CD4-positive, CD25-positive, alpha-beta regulatory T cell (primary cell): ENCODE results near the gene ASAP2. TPM values are rescaled to one million over a fixed set of nuclear protein-coding genes. Genes with fewer than 3 reads are reported as not detected.

Experiments used
- ATAC-seq, 2 donors: fragments of 150-1000 bp; cut with Tn5 transposase; one replicate each; pipeline ENCODE4 v1.10.0; 2021; ENCODE audit warnings: low read depth in 2 of 2, moderate number of reproducible peaks in 2 of 2, moderate library complexity in 1 of 2
- DNase-seq, 3 donors: peaks; one replicate each; pipeline versions ENCODE4 v3.0.0 to v3.0.0-alpha.2; 2012 to 2022; ENCODE audit warnings: mixed read lengths in 1 of 3
- H3K27ac ChIP-seq: one replicate; pipeline ENCODE4 v1.7.0; 2013; ENCODE audit warnings: mild to moderate bottlenecking, low read length; ENCODE audit not compliant: insufficient read depth, poor library complexity, severe bottlenecking
- H3K27me3 ChIP-seq: one replicate; pipeline ENCODE4 v1.7.0; 2013; ENCODE audit warnings: low read length; ENCODE audit not compliant: control insufficient read depth, insufficient read depth
- H3K36me3 ChIP-seq: one replicate; pipeline ENCODE4 v1.7.0; 2013; ENCODE audit warnings: mild to moderate bottlenecking, low read length, moderate library complexity; ENCODE audit not compliant: control insufficient read depth, insufficient read depth
- H3K4me1 ChIP-seq: 2 replicates; pipeline ENCODE4 v1.7.0; 2013; ENCODE audit warnings: mild to moderate bottlenecking, low read length; ENCODE audit not compliant: insufficient read depth, control insufficient read depth, poor library complexity, severe bottlenecking
- H3K4me3 ChIP-seq: one replicate; pipeline ENCODE4 v1.7.0; 2013; ENCODE audit warnings: low read depth, mild to moderate bottlenecking, low read length, moderate library complexity
- H3K9me3 ChIP-seq, 2 experiments: 1 replicate in 1 of 2; 2 replicates in 1 of 2; pipeline ENCODE4 v1.7.0; 2013; ENCODE audit warnings: low read length in 2 of 2, mild to moderate bottlenecking in 1 of 2, moderate library complexity in 1 of 2; ENCODE audit not compliant: control insufficient read depth in 2 of 2
- H3K27ac Mint-ChIP-seq, 3 donors: one replicate each; pipeline ENCODE4 v1.8.0; 2020 to 2022; ENCODE audit warnings: mild to moderate bottlenecking in 3 of 3, mixed read lengths in 3 of 3, moderate library complexity in 2 of 3
- H3K27me3 Mint-ChIP-seq: one replicate; pipeline ENCODE4 v1.8.0; 2022; ENCODE audit warnings: mild to moderate bottlenecking, mixed read lengths
- H3K36me3 Mint-ChIP-seq: one replicate; pipeline ENCODE4 v1.8.0; 2020; ENCODE audit warnings: mixed read lengths
- H3K4me1 Mint-ChIP-seq, 4 donors: one replicate each; pipeline ENCODE4 v1.8.0; 2020 to 2022; ENCODE audit warnings: mixed read lengths in 4 of 4, mild to moderate bottlenecking in 1 of 4
- H3K4me3 Mint-ChIP-seq, 4 donors: one replicate each; pipeline ENCODE4 v1.8.0; 2020 to 2022; ENCODE audit warnings: mild to moderate bottlenecking in 4 of 4, mixed read lengths in 4 of 4, moderate library complexity in 3 of 4
- H3K9me3 Mint-ChIP-seq, 7 donors: one replicate each; pipeline ENCODE4 v1.8.0; 2020 to 2022; ENCODE audit warnings: mixed read lengths in 7 of 7, mild to moderate bottlenecking in 3 of 7, moderate library complexity in 2 of 7
- polyA plus RNA-seq, 4 donors: library from polyadenylated mRNA; unstranded; fragments of 300-500 nt; fragmentation: Illumina TruSeq; gene quantifications; one replicate each; pipeline ENCODE4 v1.2.3, GENCODE V29; 2021
- total RNA-seq: library from RNA; stranded (reverse); gene quantifications from one replicate; pipeline ENCODE4 v1.2.3, GENCODE V29; 2022

Gene ASAP2
- total and polyA plus RNA-seq, 5 donors from 2014 or later, result 1.5 TPM; not detected in 4

DNA sequence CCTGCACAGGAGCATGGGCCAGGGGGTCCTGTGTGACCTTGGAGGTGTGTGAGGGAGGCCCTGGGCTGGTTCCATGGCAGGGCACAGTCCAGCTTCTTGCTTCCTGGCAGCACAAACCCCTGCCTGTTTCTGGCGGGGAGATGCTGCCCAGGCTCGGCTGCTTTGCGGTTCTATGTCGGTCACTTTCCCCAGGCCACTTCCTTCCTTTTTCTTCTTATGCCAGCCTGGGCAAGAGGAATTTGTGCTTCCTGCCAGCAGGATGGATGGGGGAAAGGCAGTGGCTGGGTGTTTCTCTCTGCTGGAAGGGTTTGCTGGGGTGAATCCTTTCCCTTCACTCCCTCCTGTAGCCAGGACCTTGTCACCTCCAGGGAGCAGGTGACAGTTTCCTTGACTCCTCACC is 24.3 kb downstream of the ASAP2 start:
- Histone ChIP-seq H3K36me3 (no peaks in the 10 kb centered on the region), H3K9me3 (no peaks in the 10 kb centered on the region), H3K27me3 (peaks cover 9% of the 10 kb centered on the region), H3K4me1 (no peaks in the 10 kb centered on the region), H3K27ac (no peak overlapping the region), H3K4me3 (no peak overlapping the region)
- no peak overlapping the region for H3K27ac Mint-ChIP-seq
- H3K9me3 Mint-ChIP-seq, result peaks cover 0 to 3% (median 0%) of the 10 kb centered on the region in 7 donors
- no peaks in the 10 kb centered on the region for H3K4me1 Mint-ChIP-seq
- peaks cover 9% of the 10 kb centered on the region for H3K27me3 Mint-ChIP-seq
- DNase-seq (no peak), ATAC-seq (no peak)
- no peak overlapping the region for H3K4me3 Mint-ChIP-seq
- H3K36me3 Mint-ChIP-seq, result no peaks in the 10 kb centered on the region

GRCh38 chr2:9231291-9232165 is 24.9 kb downstream of the ASAP2 start:
- Mint-ChIP-seq H3K27ac (no peak overlapping the region), H3K9me3 (peaks cover 0 to 3% (median 0%) of the 10 kb centered on the region in 7 donors), H3K4me1 (no peaks in the 10 kb centered on the region), H3K4me3 (no peak overlapping the region), H3K36me3 (no peaks in the 10 kb centered on the region), H3K27me3 (peaks cover 9% of the 10 kb centered on the region)
- DNase-seq (no peak), ATAC-seq (no peak)
- Histone ChIP-seq H3K4me1 (no peaks in the 10 kb centered on the region), H3K9me3 (no peaks in the 10 kb centered on the region), H3K36me3 (no peaks in the 10 kb centered on the region), H3K27ac (no peak overlapping the region), H3K4me3 (no peak overlapping the region), H3K27me3 (peaks cover 9% of the 10 kb centered on the region)

- no peaks in the 10 kb centered on the region for H3K9me3 ChIP-seq
- H3K36me3 ChIP-seq, result no peaks in the 10 kb centered on the region
- H3K4me1 ChIP-seq, result no peaks in the 10 kb centered on the region
- Mint-ChIP-seq H3K4me3 (no peak overlapping the region), H3K27ac (no peak overlapping the region), H3K36me3 (no peaks in the 10 kb centered on the region), H3K27me3 (peaks cover 9% of the 10 kb centered on the region), H3K9me3 (peaks cover 0 to 3% (median 0%) of the 10 kb centered on the region in 7 donors), H3K4me1 (no peaks in the 10 kb centered on the region)
- H3K4me3 ChIP-seq, result no peak overlapping the region
- H3K27me3 ChIP-seq, result peaks cover 9% of the 10 kb centered on the region
- DNase-seq (no peak), ATAC-seq (no peak)
- no peak overlapping the region for H3K27ac ChIP-seq
Measured at GRCh38 chr2:9232166-9232479, 25.5 kb downstream of the ASAP2 start.

DNA sequence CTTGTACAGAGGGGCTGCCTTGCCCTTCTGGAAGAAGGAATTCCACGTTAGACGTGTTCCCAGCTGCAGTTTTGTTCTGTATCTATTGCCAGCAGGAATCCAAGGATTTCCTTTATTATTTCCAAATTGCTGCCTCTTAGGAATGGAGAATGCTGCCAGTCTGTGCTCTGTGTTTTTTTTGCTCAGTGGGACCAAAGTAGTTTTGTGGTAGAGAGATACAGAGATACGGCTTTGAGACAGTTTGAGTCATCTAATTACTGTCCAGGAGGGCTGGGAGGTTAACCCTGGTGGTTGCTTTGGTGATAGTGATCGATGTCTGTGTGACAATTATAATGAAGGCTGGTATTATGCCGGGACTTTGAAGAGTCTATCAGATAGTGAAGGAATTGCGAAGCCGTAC is 26.3 kb downstream of the ASAP2 start:
- H3K4me1 ChIP-seq, result no peaks in the 10 kb centered on the region
- H3K4me3 Mint-ChIP-seq, result no peak overlapping the region
- no peaks in the 10 kb centered on the region for H3K36me3 Mint-ChIP-seq
- H3K9me3 ChIP-seq, result no peaks in the 10 kb centered on the region
- no peak for DNase-seq
- H3K4me1 Mint-ChIP-seq, result no peaks in the 10 kb centered on the region
- no peaks in the 10 kb centered on the region for H3K36me3 ChIP-seq
- H3K9me3 Mint-ChIP-seq, result peaks cover 0 to 3% (median 0%) of the 10 kb centered on the region in 7 donors
- no peak overlapping the region for H3K27ac Mint-ChIP-seq
- no peak overlapping the region for H3K27ac ChIP-seq
- peaks cover 9% of the 10 kb centered on the region for H3K27me3 Mint-ChIP-seq
- H3K4me3 ChIP-seq, result no peak overlapping the region
- peaks cover 9% of the 10 kb centered on the region for H3K27me3 ChIP-seq
- no peak for ATAC-seq

GRCh38 chr2:9234680-9235146 is 28.1 kb downstream of the ASAP2 start:
- DNase-seq (no peak), ATAC-seq (no peak)
- H3K4me1 Mint-ChIP-seq, result no peaks in the 10 kb centered on the region
- peaks cover 4% of the 10 kb centered on the region for H3K27me3 Mint-ChIP-seq
- Histone ChIP-seq H3K36me3 (no peaks in the 10 kb centered on the region), H3K9me3 (no peaks in the 10 kb centered on the region), H3K27ac (no peak overlapping the region), H3K4me1 (no peaks in the 10 kb centered on the region), H3K4me3 (no peak overlapping the region), H3K27me3 (peaks cover 6% of the 10 kb centered on the region)
- no peaks in the 10 kb centered on the region for H3K36me3 Mint-ChIP-seq
- H3K4me3 Mint-ChIP-seq, result no peak overlapping the region
- peaks cover 0 to 3% (median 0%) of the 10 kb centered on the region in 7 donors for H3K9me3 Mint-ChIP-seq
- H3K27ac Mint-ChIP-seq, result peak overlapping the region in 1 of 3 donors; percentile 45

GRCh38 chr2:9235147-9236044 is 28.8 kb downstream of the ASAP2 start:
- Histone ChIP-seq H3K4me3 (no peak overlapping the region), H3K27ac (no peak overlapping the region), H3K27me3 (peaks cover 3% of the 10 kb centered on the region), H3K36me3 (no peaks in the 10 kb centered on the region), H3K4me1 (no peaks in the 10 kb centered on the region), H3K9me3 (no peaks in the 10 kb centered on the region)
- H3K27ac Mint-ChIP-seq, result no peak overlapping the region
- no peak overlapping the region for H3K4me3 Mint-ChIP-seq
- peaks cover 0 to 3% (median 0%) of the 10 kb centered on the region in 7 donors for H3K9me3 Mint-ChIP-seq
- H3K4me1 Mint-ChIP-seq, result no peaks in the 10 kb centered on the region
- DNase-seq (no peak), ATAC-seq (no peak)
- peaks cover 4% of the 10 kb centered on the region for H3K27me3 Mint-ChIP-seq
- no peaks in the 10 kb centered on the region for H3K36me3 Mint-ChIP-seq

DNA sequence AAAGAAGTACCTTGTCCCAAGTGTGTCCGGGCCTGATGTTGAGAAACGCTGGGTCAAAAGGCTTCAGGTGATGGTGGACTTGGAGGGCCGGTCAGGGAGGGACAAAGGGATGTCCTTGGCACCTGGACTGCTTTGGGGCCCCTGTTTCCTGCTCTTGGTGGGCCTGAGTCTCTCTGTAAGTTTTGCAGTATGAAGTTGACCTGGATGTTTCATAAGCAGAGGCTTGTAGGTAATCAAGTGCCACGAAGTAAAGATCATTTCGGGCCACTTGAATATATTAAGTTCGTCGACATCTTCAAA is 29.4 kb downstream of the ASAP2 start:
- Histone ChIP-seq H3K36me3 (no peaks in the 10 kb centered on the region), H3K27ac (no peak overlapping the region), H3K4me3 (no peak overlapping the region), H3K9me3 (no peaks in the 10 kb centered on the region), H3K27me3 (peaks cover 3% of the 10 kb centered on the region), H3K4me1 (no peaks in the 10 kb centered on the region)
- peaks cover 0 to 3% (median 0%) of the 10 kb centered on the region in 7 donors for H3K9me3 Mint-ChIP-seq
- peaks cover 4% of the 10 kb centered on the region for H3K27me3 Mint-ChIP-seq
- no peaks in the 10 kb centered on the region for H3K36me3 Mint-ChIP-seq
- ATAC-seq (no peak), DNase-seq (no peak)
- no peak overlapping the region for H3K27ac Mint-ChIP-seq
- H3K4me3 Mint-ChIP-seq, result no peak overlapping the region
- no peaks in the 10 kb centered on the region for H3K4me1 Mint-ChIP-seq
